ENCODE data around the gene EIF1AY.

DNA sequence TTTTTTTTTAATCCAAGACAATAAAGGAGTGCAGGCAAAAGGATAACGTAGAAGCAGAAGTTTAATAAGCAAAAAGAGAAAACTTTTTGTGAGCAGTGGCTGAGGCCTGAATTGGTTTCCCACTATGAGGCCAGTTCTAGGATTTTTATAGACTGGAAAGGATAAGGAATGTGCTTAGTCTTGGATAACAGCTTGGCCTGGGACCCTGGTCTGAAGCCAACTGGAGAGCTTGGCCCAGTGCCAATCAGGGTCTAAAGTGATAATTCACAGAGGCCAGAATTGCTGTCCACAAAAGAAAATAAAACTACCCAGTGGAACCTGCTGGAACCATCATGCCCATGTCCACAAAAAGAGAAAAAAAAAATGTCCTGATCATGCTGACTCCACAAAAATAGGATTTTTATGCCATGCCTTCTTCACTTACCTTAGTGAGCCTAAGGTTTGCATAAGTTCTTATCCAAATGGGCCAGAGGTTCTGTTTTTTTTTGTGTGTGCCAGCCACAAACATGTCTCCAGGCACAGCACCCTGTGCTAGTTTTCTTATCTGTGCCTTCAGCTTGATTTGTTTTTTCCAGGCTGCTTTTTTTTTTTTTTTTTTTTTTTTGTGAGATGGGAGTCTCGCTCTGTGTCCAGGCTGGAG is 15.6 kb upstream of the EIF1AY start:
- TF ChIP-seq GATA3 (IDR thresholded peaks at IDR 0.05; ENCODE audit: low read depth, low read length) (no peak), GATA2 (IDR thresholded peaks at IDR 0.05; ENCODE audit: low read depth, low read length) (no peak)
